Bronchial epithelial cell (primary cell): ENCODE data around the gene ATRN. TPM values are rescaled to one million over a fixed set of nuclear protein-coding genes. Genes with fewer than 3 reads are reported as not detected.

Source experiments
- DNase-seq: peaks from one replicate; pipeline ENCODE4 v3.0.0-alpha.2; 2010; ENCODE audit warnings: low read depth
- FAIRE-seq: peaks from 2 replicates; lab custom pipeline; 2011; peaks lifted over from hg19 to GRCh38; lab: Jason Lieb, UNC
- H3K27me3 ChIP-seq: 2 replicates; pipeline ENCODE4 v1.5.1; 2011; ENCODE audit warnings: low read length; ENCODE audit not compliant: control insufficient read depth, insufficient read depth
- H3K36me3 ChIP-seq: 2 replicates; pipeline ENCODE4 v1.5.1; 2011; ENCODE audit warnings: low read length; ENCODE audit not compliant: control insufficient read depth, insufficient read depth
- H3K4me3 ChIP-seq: 2 replicates; pipeline ENCODE4 v1.5.1; 2011; ENCODE audit warnings: mild to moderate bottlenecking, low read depth, low read length, control low read depth
- CTCF ChIP-seq: IDR thresholded peaks from 2 replicates; pipeline ENCODE4 v1.5.1; 2011; ENCODE audit warnings: mild to moderate bottlenecking, moderate library complexity, low read length, control low read depth, inconsistent platforms; ENCODE audit not compliant: insufficient read depth, severe bottlenecking
- total RNA-seq: library from RNA; depleted of rRNA; stranded (reverse); fragments of >200 nt; gene quantifications from 2 replicates; pipeline ENCODE4 v1.2.1, GENCODE V29; 2014

Gene ATRN
- total RNA-seq, 1 donor from 2014 or later: 50.0 TPM

- DNase-seq: no peak
- no peak for FAIRE-seq
- no peaks in the 10 kb centered on the region for H3K27me3 ChIP-seq
- TF ChIP-seq CTCF: no peak
- no peak overlapping the region for H3K4me3 ChIP-seq
- H3K36me3 ChIP-seq: peaks cover 5% of the 10 kb centered on the region
These were observed 180.6 kb downstream of the ATRN start for GRCh38 chr20:3651204-3651962.

GRCh38 chr20:3652221-3652620 is 181.4 kb downstream of the ATRN start:
- TF ChIP-seq CTCF: no peak
- Histone ChIP-seq H3K4me3 (no peak overlapping the region), H3K27me3 (no peaks in the 10 kb centered on the region), H3K36me3 (peaks cover 3% of the 10 kb centered on the region)
- DNase-seq (no peak), FAIRE-seq (no peak)

GRCh38 chr20:3652676-3653596 is 182.1 kb downstream of the ATRN start:
- peaks cover 2% of the 10 kb centered on the region for H3K36me3 ChIP-seq
- H3K27me3 ChIP-seq: peaks cover under 1% of the 10 kb centered on the region
- no peak for DNase-seq
- no peak for FAIRE-seq
- no peak overlapping the region for H3K4me3 ChIP-seq
- no peak for TF ChIP-seq CTCF

- no peak for DNase-seq
- no peak for FAIRE-seq
- no peak for TF ChIP-seq CTCF
These were observed 183.1 kb downstream of the ATRN start for GRCh38 chr20:3653921-3654320.

GRCh38 chr20:3654326-3655130 is 183.7 kb downstream of the ATRN start:
- DNase-seq (no peak), FAIRE-seq (no peak)

More at GRCh38 chr20:3653921-3654320, 183.1 kb downstream of the ATRN start:
- H3K27me3 ChIP-seq: peaks cover 2% of the 10 kb centered on the region
- peaks cover 1% of the 10 kb centered on the region for H3K36me3 ChIP-seq
- H3K4me3 ChIP-seq: no peak overlapping the region

More at GRCh38 chr20:3654326-3655130, 183.7 kb downstream of the ATRN start:
- no peak for TF ChIP-seq CTCF
- H3K36me3 ChIP-seq: peaks cover 1% of the 10 kb centered on the region
- peaks cover 2% of the 10 kb centered on the region for H3K27me3 ChIP-seq
- H3K4me3 ChIP-seq: no peak overlapping the region
